ENCODE measurements around the gene GCSH. TPM values are rescaled to one million over a fixed set of nuclear protein-coding genes. Genes with fewer than 3 reads are reported as not detected.

GCSH gene
- total RNA-seq, result 1 to 10 TPM; 7.1 to 7.2 TPM

GRCh38 chr16:81095953-81096714 is at the start of gene GCSH:
Gene GCSH, minus strand, starts transcription at chr16:81096395. Its CDS starts 117 bp downstream, at chr16:81096278.

GRCh38 chr16:81077076-81077940 is 18.9 kb downstream of the GCSH start, which contains the start of gene C16orf46:
Gene C16orf46, minus strand, starts transcription at chr16:81077238. Its CDS starts 13,283 bp downstream, at chr16:81063955.

GRCh38 chr16:81035398-81035974 is 60.7 kb downstream of the GCSH start, which contains the start of gene ATMIN:
Gene ATMIN, plus strand, starts transcription at chr16:81035842. Its CDS starts 29 bp downstream, at chr16:81035871.

Other genes with a start within 250 kb of the GCSH start
- 10 to 100 TPM; 63.0 to 70.1 TPM for gene CMC2, start 89.5 kb downstream of the GCSH start, total RNA-seq
- 10 to 100 TPM; 50.9 to 52.7 TPM for gene CENPN, start 89.2 kb downstream of the GCSH start, total RNA-seq
- gene ATMIN, start 60.6 kb downstream of the GCSH start, total RNA-seq, result 10 to 100 TPM; 32.3 to 32.5 TPM
- gene C16orf46, start 19.2 kb downstream of the GCSH start, total RNA-seq, result under 1 TPM; 0.63 to 0.71 TPM
- not detected for gene BCO1, start 142.3 kb upstream of the GCSH start, total RNA-seq
- gene GAN, start 218.6 kb upstream of the GCSH start, total RNA-seq, result 1 to 10 TPM; 6.9 to 7.1 TPM

All from activated naive CD4-positive, alpha-beta T cell treated with anti-CD3 and anti-CD28 coated beads, Interleukin-2, amount 10 ng/mL, durations not matched to agents 5 hours and 36 hours (primary cell).